Measurements from ENCODE around the gene SORBS2.
A peak's percentile ranks its signal among the peaks of the same experiment; 100 is the strongest.

The SORBS2 gene

DNA sequence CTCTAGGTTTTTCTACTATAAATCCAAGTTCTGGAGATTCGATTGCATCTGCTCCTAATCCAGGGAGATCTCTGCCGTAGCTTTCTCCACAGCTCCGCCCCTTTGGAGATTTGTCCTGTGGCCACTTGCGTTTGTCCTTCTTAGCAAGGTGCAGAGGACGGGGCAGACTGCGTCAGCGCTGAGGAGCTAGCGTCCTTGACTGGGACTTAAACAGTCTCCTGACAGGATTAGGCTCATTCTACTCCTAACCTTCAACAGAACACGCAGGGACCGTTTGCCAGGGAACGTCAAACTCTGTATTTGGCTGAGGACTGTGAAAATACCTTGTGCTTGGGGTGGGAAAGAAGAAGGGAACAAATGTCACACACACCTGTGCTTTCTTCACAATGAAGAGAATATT, 38.6 kb downstream of the SORBS2 start:
- TF ChIP-seq CTCF (IDR thresholded peaks at IDR 0.05; ENCODE audit: insufficient read depth, missing control alignments), result no peak
- FAIRE-seq, result peak; percentile 55
- DNase-seq (ENCODE audit: insufficient read length, low spot score), result no peak

DNA sequence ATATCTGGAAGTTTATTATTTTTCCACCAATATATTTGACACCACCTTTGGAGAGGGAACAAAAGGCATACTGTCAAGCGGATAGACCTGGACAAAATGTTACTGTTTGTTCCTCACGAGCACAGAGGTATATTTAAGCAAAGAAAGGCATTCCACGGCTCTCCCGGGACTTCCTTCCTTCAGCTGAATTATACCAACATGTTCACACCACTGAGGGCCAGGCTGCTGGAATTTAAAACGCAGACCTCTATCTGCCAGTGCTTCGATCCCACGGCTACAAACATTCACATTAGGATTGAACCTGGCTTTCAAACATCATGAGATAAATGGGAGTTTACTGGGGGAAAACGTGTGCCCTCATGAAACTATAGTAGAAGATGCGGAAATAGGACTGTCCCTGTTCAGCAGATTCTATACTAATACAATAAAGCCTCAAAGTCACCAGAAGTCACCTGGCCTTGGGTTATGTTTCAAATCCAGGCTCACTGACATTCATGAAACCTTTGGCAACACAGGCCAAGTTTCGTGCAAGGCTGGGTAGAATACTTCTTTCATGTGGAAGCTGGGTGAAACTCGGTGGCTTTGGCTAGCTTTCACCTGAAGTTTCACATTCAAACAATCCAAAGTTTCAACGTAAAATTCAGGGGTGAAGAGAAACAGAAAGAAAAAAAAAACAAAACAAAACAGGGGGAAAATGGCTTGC, 39.5 kb downstream of the SORBS2 start:
- FAIRE-seq (no peak), DNase-seq (ENCODE audit: insufficient read length, low spot score) (no peak)
- no peak for TF ChIP-seq CTCF (IDR thresholded peaks at IDR 0.05; ENCODE audit: insufficient read depth, missing control alignments)

DNA sequence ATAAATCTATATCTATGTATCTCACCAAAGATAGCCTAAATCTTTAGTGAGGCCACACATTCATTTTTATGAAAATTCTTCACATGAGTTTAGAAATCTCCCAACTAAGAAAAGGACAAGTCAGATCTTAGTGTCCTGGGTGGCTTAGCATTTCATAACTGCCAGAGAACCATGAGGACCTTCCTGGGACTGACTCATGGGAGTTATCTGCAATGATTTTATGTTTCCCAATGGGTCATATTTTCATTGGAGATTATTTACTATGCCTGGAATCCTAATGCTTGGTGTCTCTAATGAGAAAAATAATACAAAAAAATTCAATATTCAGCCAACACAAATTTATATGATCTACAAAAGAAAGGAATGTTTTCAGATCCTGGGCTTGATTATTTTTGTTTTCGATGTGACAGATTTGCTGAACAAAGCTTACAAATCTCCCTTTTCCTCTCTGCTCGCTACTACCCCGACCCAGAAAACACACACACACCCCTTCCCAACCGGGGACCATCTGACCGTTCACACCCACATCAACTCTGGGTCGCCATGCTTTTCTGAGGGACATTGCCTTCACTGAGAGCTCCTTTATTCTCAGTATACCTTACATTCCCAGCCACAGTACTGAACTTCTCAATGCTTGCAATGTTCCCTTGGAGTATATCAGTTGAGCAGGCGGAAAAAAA, 40.1 kb downstream of the SORBS2 start:
- FAIRE-seq (no peak), DNase-seq (ENCODE audit: insufficient read length, low spot score) (no peak)
- no peak for TF ChIP-seq CTCF (IDR thresholded peaks at IDR 0.05; ENCODE audit: insufficient read depth, missing control alignments)

- DNase-seq (ENCODE audit: insufficient read length, low spot score) (no peak), FAIRE-seq (no peak)
- TF ChIP-seq CTCF (IDR thresholded peaks at IDR 0.05; ENCODE audit: insufficient read depth, missing control alignments), result no peak
Observed at GRCh38 chr4:185767528-185767927, 44.5 kb downstream of the SORBS2 start.

DNA sequence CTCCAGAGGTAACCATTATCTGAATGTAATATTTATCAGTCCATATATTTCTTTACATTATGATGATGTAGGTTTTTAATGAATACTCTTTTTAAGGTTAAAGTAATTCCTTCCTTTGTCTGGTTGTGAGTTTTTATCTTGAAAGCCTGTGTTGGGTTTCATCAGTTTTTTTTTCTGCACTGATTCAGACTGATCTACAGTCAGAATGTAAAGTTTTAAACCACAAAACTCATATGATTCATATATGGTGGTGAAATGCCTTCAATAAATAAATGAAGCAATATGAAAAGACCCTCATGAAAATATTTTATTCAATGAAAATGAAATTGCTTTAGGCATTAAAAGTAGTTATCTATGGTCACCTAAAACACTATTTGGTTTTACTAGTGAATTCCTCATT, 47.1 kb downstream of the SORBS2 start:
- no peak for FAIRE-seq
- DNase-seq (ENCODE audit: insufficient read length, low spot score), result no peak
- no peak for TF ChIP-seq CTCF (IDR thresholded peaks at IDR 0.05; ENCODE audit: insufficient read depth, missing control alignments)

GRCh38 chr4:185761352-185762235, 50.4 kb downstream of the SORBS2 start:
- no peak for TF ChIP-seq CTCF (IDR thresholded peaks at IDR 0.05; ENCODE audit: insufficient read depth, missing control alignments)
- DNase-seq (ENCODE audit: insufficient read length, low spot score) (no peak), FAIRE-seq (no peak)

Data from D721Med (cell line).